Spleen (tissue), 11 donors: ENCODE results near the gene AFF1. TPM values are rescaled to one million over a fixed set of nuclear protein-coding genes. Genes with fewer than 3 reads are reported as not detected.
A peak's percentile ranks its signal among the peaks of the same experiment; 100 is the strongest.

Experiments
- DNase-seq: peaks from one replicate; pipeline ENCODE4 v3.0.0-alpha.2; 2020
- H3K27ac ChIP-seq, 8 donors: fragments of 200-600 bp; sonication (generic) in 7 of 8; 1 replicate in 4 of 8; 2 replicates in 4 of 8; pipeline versions ENCODE4 v1.5.0 to v1.8.0; 2016 to 2021; ENCODE audit warnings: inconsistent platforms in 4 of 8, mild to moderate bottlenecking in 4 of 8, moderate library complexity in 1 of 8
- H3K27me3 ChIP-seq, 7 donors: fragments of 200-600 bp; sonication (generic) in 6 of 7; replicated peaks in 1 of 7; 1 replicate in 4 of 7; 2 replicates in 3 of 7; pipeline versions ENCODE4 v1.5.0 to v1.8.0; 2016 to 2021; ENCODE audit warnings: inconsistent platforms in 3 of 7, mild to moderate bottlenecking in 1 of 7
- H3K36me3 ChIP-seq, 6 donors: fragments of 200-600 bp; sonication (generic) in 5 of 6; 1 replicate in 4 of 6; 2 replicates in 2 of 6; pipeline versions ENCODE4 v1.5.0 to v1.8.0; 2016 to 2021; ENCODE audit warnings: inconsistent platforms in 2 of 6
- H3K4me1 ChIP-seq, 6 donors: fragments of 200-600 bp; sonication (generic) in 5 of 6; 1 replicate in 3 of 6; 2 replicates in 3 of 6; pipeline versions ENCODE4 v1.5.0 to v1.8.0; 2016 to 2021; ENCODE audit warnings: inconsistent platforms in 3 of 6
- H3K4me3 ChIP-seq, 8 donors: fragments of 200-600 bp; sonication (generic) in 7 of 8; 1 replicate in 4 of 8; 2 replicates in 4 of 8; pipeline versions ENCODE4 v1.5.0 to v1.8.0; 2016 to 2021; ENCODE audit warnings: inconsistent platforms in 4 of 8, mild to moderate bottlenecking in 4 of 8, moderate library complexity in 2 of 8
- H3K9me3 ChIP-seq, 8 donors: fragments of 200-600 bp; sonication (generic) in 7 of 8; 1 replicate in 4 of 8; 2 replicates in 4 of 8; pipeline versions ENCODE4 v1.5.0 to v1.8.0; 2016 to 2021; ENCODE audit warnings: inconsistent platforms in 4 of 8
- CTCF ChIP-seq, 11 experiments: fragments of 200-600 bp in 7 of 11; fragments of 450-650 bp in 4 of 11; sonication (generic) in 4 of 11; IDR thresholded peaks in 8 of 11; conservative IDR thresholded peaks in 3 of 11; 1 replicate in 7 of 11; 2 replicates in 4 of 11; pipeline versions ENCODE4 v1.4.0 to v1.8.0; 2016 to 2021; ENCODE audit warnings: antibody characterized with exemption in 11 of 11, inconsistent platforms in 4 of 11, mild to moderate bottlenecking in 1 of 11
- POLR2A ChIP-seq, 3 donors: fragments of 450-650 bp; IDR thresholded peaks; one replicate each; pipeline ENCODE4 v1.5.1; 2017; ENCODE audit warnings: antibody characterized with exemption in 3 of 3, mild to moderate bottlenecking in 1 of 3
- POLR2AphosphoS5 ChIP-seq, 3 donors: sonication (generic); formaldehyde crosslinking; IDR thresholded peaks; one replicate each; pipeline ENCODE4 v1.5.1; 2017; ENCODE audit warnings: antibody characterized with exemption in 3 of 3
- WGBS, 5 donors: extraction: QIAGEN DNeasy Blood & Tissue Kit in 3 of 5; methylation state at CpG; one replicate each; pipeline versions ENCODE4 v1.1.5 to v1.1.7; 2013 to 2018; 5-methylcytosine and 5-hydroxymethylcytosine counted together
- intact Hi-C: fragments of 100-400 bp; cut with DNase I; formaldehyde crosslinking; loops from one replicate; pipeline ENCODE4 v1.15.0; 2023; ENCODE audit warnings: low total_unique reads
- polyA plus RNA-seq, 3 donors: library from polyadenylated mRNA; stranded (reverse); fragments of 200-250 nt; gene quantifications; one replicate each; pipeline ENCODE4 v1.2.1, GENCODE V29; 2013
- total RNA-seq, 7 donors: library from RNA; depleted of rRNA in 3 of 7; stranded (reverse); fragments of >200 nt in 3 of 7; fragmentation: NEBNext Ultra II Directional in 4 of 7; extraction: Animal tissue kit (Norgen Biotek cat#: 25700) in 4 of 7; gene quantifications; one replicate each; pipeline versions ENCODE4 v1.1.0 to v1.2.1, GENCODE V29; 2016 to 2021
- donor health status: healthy with polysubstance abuse.
- donor health status: DM: no; HTN: no; CAD: no; lungs with moderate emphysema.
- donor health status: DM: no; HTN: no; CAD: no.
- donor health status: Bipolar disorder and iron deficiency.
- donor health status: healthy.
- donor health status: DM: no; HTN: no; CAD: no.
- donor health status: DM: yes; HTN: yes; CAD: no.

Gene AFF1
- total and polyA plus RNA-seq, 10 donors = 4.4 to 119 (median 80.8) TPM

GRCh38 chr4:87089368-87089767 lies 154.6 kb downstream of the AFF1 start:
- 63 to 77% (median 67%) methylated on average over 3 of the region's 3 CpGs for WGBS, 5 donors
- H3K4me1 ChIP-seq = peaks cover 16 to 63% (median 29%) of the 10 kb centered on the region in 6 donors
- no peaks in the 10 kb centered on the region for H3K9me3 ChIP-seq
- H3K36me3 ChIP-seq = peaks cover 0 to 67% (median 15%) of the 10 kb centered on the region in 6 donors
- TF ChIP-seq CTCF (IDR thresholded peaks at IDR 0.05 in 8 of 11, conservative IDR thresholded peaks at IDR 0.05 in 3 of 11) (no peak), POLR2A (IDR thresholded peaks at IDR 0.05) (no peak), POLR2AphosphoS5 (IDR thresholded peaks at IDR 0.05) (no peak)
- intact Hi-C loops = no loop called here
- H3K27ac ChIP-seq = peak overlapping the region in 1 of 8 donors; percentile 12
- H3K4me3 ChIP-seq = no peak overlapping the region
- H3K27me3 ChIP-seq = no peaks in the 10 kb centered on the region
- no peak for DNase-seq

DNA sequence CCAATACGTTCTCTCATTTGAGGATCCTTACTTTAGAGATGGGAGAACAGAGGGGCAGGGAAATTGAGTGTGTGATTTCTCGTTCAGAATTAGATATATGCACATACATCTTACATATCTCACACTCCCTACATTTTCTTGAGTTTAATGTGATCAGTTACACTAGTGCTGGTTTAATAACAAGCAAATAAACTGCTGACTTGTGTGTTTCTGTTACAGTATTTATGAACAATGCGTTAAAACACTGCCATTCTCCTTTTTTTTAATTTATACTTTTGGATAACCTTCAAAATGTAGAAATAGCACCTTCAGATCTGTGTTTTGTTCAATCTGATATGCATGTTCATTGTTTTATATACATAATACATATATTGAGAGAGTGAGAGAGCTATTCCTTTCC lies 155.5 kb downstream of the AFF1 start:
- DNase-seq = no peak
- TF ChIP-seq POLR2A (IDR thresholded peaks at IDR 0.05) = no peak
- TF ChIP-seq CTCF (IDR thresholded peaks at IDR 0.05 in 8 of 11, conservative IDR thresholded peaks at IDR 0.05 in 3 of 11) = no peak
- TF ChIP-seq POLR2AphosphoS5 (IDR thresholded peaks at IDR 0.05) = no peak
- intact Hi-C loops = loop anchor here (5.0 kb wide), 1 partner anchor 168 kb away; no protein-coding TSS in a partner anchor
- no peaks in the 10 kb centered on the region for H3K27me3 ChIP-seq
- peaks cover 0 to 67% (median 18%) of the 10 kb centered on the region in 6 donors for H3K36me3 ChIP-seq
- no peak overlapping the region for H3K4me3 ChIP-seq
- no peaks in the 10 kb centered on the region for H3K9me3 ChIP-seq
- H3K4me1 ChIP-seq = peaks cover 16 to 63% (median 29%) of the 10 kb centered on the region in 6 donors
- WGBS, 5 donors = 93 to 95% (median 94%) methylated on average over 3 of the region's 3 CpGs
- H3K27ac ChIP-seq = no peak overlapping the region

DNA sequence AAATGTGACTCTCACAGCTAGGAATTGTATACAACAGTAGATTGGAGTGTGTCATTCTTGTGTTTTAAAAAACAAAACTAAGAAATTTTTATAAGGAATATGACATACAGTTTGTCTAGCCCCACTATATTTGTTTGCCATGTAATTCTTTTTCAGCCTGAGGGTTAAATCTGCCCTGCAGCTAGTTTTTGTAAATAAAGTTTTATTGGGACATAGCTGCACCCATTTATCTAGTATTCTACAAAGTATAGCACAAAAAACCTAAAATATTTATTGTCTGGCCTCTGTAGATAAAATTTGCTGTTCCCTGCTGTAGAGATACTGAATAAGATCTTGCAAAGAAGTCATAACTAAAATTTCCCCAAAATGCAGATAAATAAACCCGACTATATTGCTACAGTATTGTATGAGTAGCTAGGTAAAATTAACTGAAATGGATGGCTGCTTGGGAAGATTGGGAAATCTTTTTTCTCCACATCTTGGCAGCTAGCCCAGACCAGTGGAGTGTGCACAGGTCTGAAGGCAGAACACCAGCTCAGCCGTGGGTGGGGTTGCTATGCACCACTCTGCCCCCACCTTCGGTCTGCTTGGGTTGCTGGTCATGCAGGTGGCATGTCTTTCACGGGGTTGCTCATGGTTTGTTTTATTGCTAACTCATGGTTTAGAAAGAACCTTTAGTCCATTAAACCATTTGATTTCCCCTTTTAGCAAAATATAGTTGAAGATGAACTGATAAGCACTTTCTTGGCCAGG lies 157.8 kb downstream of the AFF1 start:
- H3K27ac ChIP-seq = peak overlapping the region in 5 of 8 donors; percentile 8 to 59 (median 35)
- H3K9me3 ChIP-seq = no peaks in the 10 kb centered on the region
- peaks cover 16 to 57% (median 26%) of the 10 kb centered on the region in 6 donors for H3K4me1 ChIP-seq
- DNase-seq = no peak
- intact Hi-C loops = loop anchor here (5.0 kb wide), 1 partner anchor 170 kb away; no protein-coding TSS in a partner anchor
- H3K36me3 ChIP-seq = peaks cover 0 to 70% (median 15%) of the 10 kb centered on the region in 6 donors
- no peaks in the 10 kb centered on the region for H3K27me3 ChIP-seq
- TF ChIP-seq CTCF (IDR thresholded peaks at IDR 0.05 in 8 of 11, conservative IDR thresholded peaks at IDR 0.05 in 3 of 11) = no peak
- TF ChIP-seq POLR2AphosphoS5 (IDR thresholded peaks at IDR 0.05) = peak in 2 of 3 donors; percentile 18 to 36
- no peak for TF ChIP-seq POLR2A (IDR thresholded peaks at IDR 0.05)
- 26 to 55% (median 38%) methylated on average over 4 of the region's 4 CpGs for WGBS, 5 donors
- H3K4me3 ChIP-seq = no peak overlapping the region

- Histone ChIP-seq H3K27me3 (no peaks in the 10 kb centered on the region), H3K4me1 (peaks cover 17 to 57% (median 33%) of the 10 kb centered on the region in 6 donors), H3K4me3 (no peak overlapping the region), H3K9me3 (no peaks in the 10 kb centered on the region), H3K36me3 (peaks cover 0 to 70% (median 15%) of the 10 kb centered on the region in 6 donors), H3K27ac (peak overlapping the region in 4 of 8 donors; percentile 8 to 59 (median 37))
- no peak for DNase-seq
- WGBS, 5 donors = 30 to 39% (median 35%) methylated on average over 4 of the region's 4 CpGs
- intact Hi-C loops = loop anchor here (5.0 kb wide), 1 partner anchor 171 kb away; no protein-coding TSS in a partner anchor
- TF ChIP-seq CTCF (IDR thresholded peaks at IDR 0.05 in 8 of 11, conservative IDR thresholded peaks at IDR 0.05 in 3 of 11) = peak; percentile 44 to 81 (median 73)
- TF ChIP-seq POLR2A (IDR thresholded peaks at IDR 0.05) = no peak
- peak in 1 of 3 donors; percentile 30 for TF ChIP-seq POLR2AphosphoS5 (IDR thresholded peaks at IDR 0.05)
Observed at GRCh38 chr4:87093443-87094123, 158.8 kb downstream of the AFF1 start.
